GM23338 (cell line): Measurements from ENCODE around the gene ZNF800.

Experiments
- CTCF ChIP-seq, 2 experiments: fragments of 200-600 bp in 1 of 2; sonication (generic) in 1 of 2; conservative IDR thresholded peaks; 2 replicates each; pipeline versions ENCODE4 v1.5.1 to v1.6.1; 2016 to 2017; ENCODE audit warnings: antibody characterized with exemption in 2 of 2, low read depth in 2 of 2, mild to moderate bottlenecking in 2 of 2, moderate library complexity in 1 of 2
- ETS1 ChIP-seq: IDR thresholded peaks from 2 replicates; pipeline ENCODE4 v1.6.1; 2016; ENCODE audit warnings: antibody characterized with exemption
- EZH2 ChIP-seq: fragments of 200-600 bp; sonication (generic); IDR thresholded peaks from one replicate; pipeline ENCODE4 v1.8.0; 2017; ENCODE audit warnings: antibody characterized with exemption, mild to moderate bottlenecking, low read depth; ENCODE audit not compliant: unreplicated experiment
- EZH2phosphoT487 ChIP-seq: fragments of 200-600 bp; sonication (generic); IDR thresholded peaks from one replicate; pipeline ENCODE4 v1.8.1; 2018; ENCODE audit warnings: antibody characterized with exemption; ENCODE audit not compliant: unreplicated experiment
- JUNB ChIP-seq: IDR thresholded peaks from one replicate; pipeline ENCODE4 v1.6.1; 2016; ENCODE audit warnings: antibody characterized with exemption; ENCODE audit not compliant: unreplicated experiment
- POLR2AphosphoS5 ChIP-seq: IDR thresholded peaks from 2 replicates; pipeline ENCODE4 v1.6.1; 2016; ENCODE audit warnings: antibody characterized with exemption, low read depth
- REST ChIP-seq: IDR thresholded peaks from one replicate; pipeline ENCODE4 v1.6.1; 2018; ENCODE audit warnings: antibody characterized with exemption; ENCODE audit not compliant: unreplicated experiment

- TF ChIP-seq CTCF (conservative IDR thresholded peaks at IDR 0.05; ENCODE audit: low read depth in 2 of 2): no peak
- no peak for TF ChIP-seq EZH2
- no peak for TF ChIP-seq EZH2phosphoT487
- no peak for TF ChIP-seq JUNB
- TF ChIP-seq POLR2AphosphoS5: no peak
- no peak for TF ChIP-seq REST
- no peak for TF ChIP-seq ETS1
Observed at GRCh38 chr7:127338122-127338521, 54.4 kb downstream of the ZNF800 start.
